ENCODE measurements around the gene UBE2U.

The UBE2U gene

DNA sequence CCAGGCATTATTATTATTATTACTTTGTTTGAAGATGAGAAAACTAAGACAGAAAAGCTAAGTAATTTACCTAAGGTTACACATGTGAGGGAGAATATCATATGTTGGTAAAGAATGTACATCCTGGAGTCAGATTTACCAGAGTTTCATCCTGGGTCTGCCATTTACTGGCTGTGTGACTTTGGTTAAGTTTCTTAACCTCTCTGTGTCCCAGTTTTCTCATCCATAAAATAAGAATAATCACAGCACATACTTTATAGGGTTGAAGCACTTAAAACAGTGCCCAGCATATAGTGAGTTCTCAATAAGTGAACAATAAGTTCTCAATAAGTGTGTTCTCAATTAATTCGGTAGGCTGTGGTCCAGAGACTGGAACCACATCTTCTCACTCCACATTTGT, 32.5 kb downstream of the UBE2U start:
- in situ Hi-C loops (cut with HindIII; ENCODE audit: low sequenced_read_pairs), result loop anchor here (5.0 to 25.0 kb wide), 2 partner anchors 54 to 549 kb away; no protein-coding TSS in a partner anchor

- in situ Hi-C loops (cut with HindIII; ENCODE audit: low sequenced_read_pairs), result loop anchor here (5.0 to 25.0 kb wide), 2 partner anchors 54 to 549 kb away; no protein-coding TSS in a partner anchor
Observed at GRCh38 chr1:64236541-64236954, 33.1 kb downstream of the UBE2U start.

DNA sequence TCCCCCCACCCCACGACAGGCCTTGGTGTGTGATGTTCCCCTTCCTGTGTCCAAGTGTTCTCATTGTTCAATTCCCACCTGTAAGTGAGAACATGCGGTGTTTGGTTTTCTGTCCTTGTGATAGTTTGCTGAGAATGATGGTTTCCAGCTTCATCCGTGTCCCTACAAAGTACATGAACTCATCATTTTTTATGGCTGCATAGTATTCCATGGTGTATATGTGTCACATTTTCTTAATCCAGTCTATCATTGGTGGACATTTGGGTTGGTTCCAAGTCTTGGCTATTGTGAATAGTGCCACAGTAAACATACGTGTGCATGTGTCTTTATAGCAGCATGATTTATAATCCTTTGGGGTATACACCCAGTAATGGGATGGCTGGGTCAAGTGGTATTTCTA, 36.1 kb downstream of the UBE2U start:
- in situ Hi-C loops (cut with HindIII; ENCODE audit: low sequenced_read_pairs), result loop anchor here (5.0 to 25.0 kb wide), 2 partner anchors 57 to 552 kb away; no protein-coding TSS in a partner anchor

GRCh38 chr1:64240206-64240605, 36.8 kb downstream of the UBE2U start:
- in situ Hi-C loops (cut with HindIII; ENCODE audit: low sequenced_read_pairs), result loop anchor here (25.0 kb wide), 1 partner anchor 553 kb away; no protein-coding TSS in a partner anchor

DNA sequence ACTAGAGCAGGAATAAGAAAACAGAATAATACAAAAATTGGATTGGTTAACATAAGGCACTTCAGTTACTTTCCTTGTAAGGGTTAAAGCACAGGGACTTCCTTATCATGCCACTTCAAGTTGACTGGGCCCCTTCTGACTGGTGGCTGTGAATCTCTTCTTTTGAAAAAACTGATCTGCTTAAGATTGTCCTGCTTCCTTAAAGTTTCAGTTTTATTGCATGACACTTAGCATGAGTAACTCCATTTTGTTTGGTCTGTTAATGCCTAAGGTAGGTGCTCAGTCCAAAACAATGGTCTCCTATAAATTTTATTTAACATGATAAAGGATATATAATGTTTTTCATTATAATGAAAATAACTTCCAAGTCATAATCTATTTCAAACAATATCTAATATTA, 37.6 kb downstream of the UBE2U start:
- in situ Hi-C loops (cut with HindIII; ENCODE audit: low sequenced_read_pairs), result loop anchor here (25.0 kb wide), 1 partner anchor 554 kb away; no protein-coding TSS in a partner anchor

- in situ Hi-C loops (cut with HindIII; ENCODE audit: low sequenced_read_pairs), result loop anchor here (25.0 kb wide), 1 partner anchor 556 kb away; no protein-coding TSS in a partner anchor
Observed at GRCh38 chr1:64242895-64243756, 39.7 kb downstream of the UBE2U start.

DNA sequence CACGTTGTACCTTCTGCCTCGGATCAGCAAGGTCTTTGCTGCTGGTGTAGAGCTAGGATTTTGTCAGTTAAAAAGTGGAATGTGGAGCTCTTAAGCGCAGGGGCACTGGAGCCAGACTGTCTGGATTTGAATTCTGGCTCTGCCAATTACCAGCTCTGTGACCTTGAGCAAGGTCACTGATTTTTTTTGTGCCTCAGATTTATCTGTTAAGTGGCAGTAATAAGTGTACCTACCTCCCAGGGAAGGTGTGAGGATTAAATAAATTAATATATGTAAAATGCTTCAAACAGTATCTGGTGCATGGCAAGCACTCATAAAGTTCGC, 40.3 kb downstream of the UBE2U start:
- in situ Hi-C loops (cut with HindIII; ENCODE audit: low sequenced_read_pairs), result loop anchor here (25.0 kb wide), 1 partner anchor 556 kb away; no protein-coding TSS in a partner anchor

DNA sequence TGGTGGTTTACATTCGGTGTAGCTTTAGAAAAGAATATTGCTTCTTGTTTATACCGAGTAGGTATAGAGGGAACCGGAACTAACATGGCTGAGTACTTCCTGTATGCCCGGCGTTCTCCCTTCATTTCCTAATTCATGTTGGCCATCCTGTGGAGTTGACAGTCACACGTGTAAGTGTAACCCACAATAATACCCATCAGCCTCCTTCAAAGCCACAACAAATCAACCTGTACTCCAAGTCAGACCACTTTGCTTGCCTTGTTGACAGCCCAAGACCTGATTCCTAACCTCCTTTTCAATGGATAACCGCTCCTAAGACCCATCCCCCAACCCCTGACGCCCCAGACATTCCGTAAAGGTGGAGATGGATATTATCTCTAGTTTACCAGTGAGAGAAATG, 42.1 kb downstream of the UBE2U start:
- in situ Hi-C loops (cut with HindIII; ENCODE audit: low sequenced_read_pairs), result loop anchor here (25.0 kb wide), 1 partner anchor 558 kb away; no protein-coding TSS in a partner anchor

DNA sequence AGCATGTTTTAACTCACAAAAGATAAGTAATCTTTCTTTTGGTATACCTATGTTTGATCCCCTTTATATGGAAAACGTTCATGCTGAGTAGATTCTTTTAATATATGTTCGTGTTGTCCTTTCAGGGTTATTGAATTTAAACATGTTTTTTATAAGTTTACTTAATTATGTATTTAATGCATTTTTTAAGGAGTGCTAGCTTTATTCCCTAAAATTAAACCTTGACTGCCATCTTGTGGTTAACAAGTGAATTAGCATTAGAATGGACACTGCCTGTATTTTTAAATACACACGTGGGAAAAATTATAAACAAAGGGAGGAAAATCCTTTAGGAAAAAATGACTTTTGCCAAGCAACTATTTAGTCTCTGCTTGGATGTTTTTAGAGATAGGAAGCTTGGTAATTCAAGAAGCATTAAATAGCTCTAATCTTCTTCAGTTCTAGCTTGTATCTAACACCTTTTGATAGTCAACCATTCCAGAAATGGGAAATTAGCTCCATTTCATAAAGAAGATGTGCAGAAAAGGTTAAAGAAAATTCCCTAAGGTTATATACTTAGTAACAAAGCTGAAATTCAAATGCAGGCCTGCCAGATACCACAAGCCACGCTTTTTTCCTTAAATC, 43.0 kb downstream of the UBE2U start:
- in situ Hi-C loops (cut with HindIII; ENCODE audit: low sequenced_read_pairs), result loop anchor here (25.0 kb wide), 1 partner anchor 559 kb away; no protein-coding TSS in a partner anchor

- in situ Hi-C loops (cut with HindIII; ENCODE audit: low sequenced_read_pairs), result loop anchor here (25.0 kb wide), 1 partner anchor 561 kb away; no protein-coding TSS in a partner anchor
Observed at GRCh38 chr1:64248065-64248464, 44.6 kb downstream of the UBE2U start.

DNA sequence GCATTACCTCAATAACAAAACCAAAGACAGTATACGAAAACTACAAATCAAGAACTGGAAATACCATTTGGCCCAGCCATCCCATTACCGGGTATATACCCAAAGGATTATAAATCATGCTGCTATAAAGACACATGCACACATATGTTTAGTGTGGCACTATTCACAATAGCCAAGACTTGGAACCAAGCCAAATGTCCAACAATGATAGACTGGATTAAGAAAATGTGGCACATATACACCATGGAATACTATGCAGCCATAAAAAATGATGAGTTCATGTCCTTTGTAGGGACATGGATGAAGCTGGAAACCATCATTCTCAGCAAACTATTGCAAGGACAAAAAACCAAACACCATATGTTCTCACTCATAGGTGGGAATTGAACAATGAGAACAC, 47.0 kb downstream of the UBE2U start:
- in situ Hi-C loops (cut with HindIII; ENCODE audit: low sequenced_read_pairs), result loop anchor here (25.0 kb wide), 1 partner anchor 562 kb away; no protein-coding TSS in a partner anchor

DNA sequence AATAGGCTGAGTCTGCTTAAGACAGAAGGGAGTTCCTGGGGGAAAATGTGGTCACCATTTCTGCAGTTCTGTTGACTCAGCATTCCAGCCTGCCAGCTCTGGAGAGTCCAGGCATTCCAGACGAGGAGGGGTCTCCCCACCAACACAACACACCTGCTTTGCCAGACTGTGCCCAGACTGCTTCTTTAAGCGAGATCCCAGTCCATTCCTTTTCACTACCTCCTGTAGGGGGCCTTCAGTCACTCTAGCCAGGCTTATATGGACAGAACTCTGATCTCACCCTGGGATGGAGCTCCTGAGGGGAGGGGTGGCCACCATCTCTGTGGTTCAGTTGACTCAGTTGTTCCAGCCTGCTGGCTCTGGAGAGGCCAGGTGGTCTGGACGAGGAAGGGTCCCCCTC, 48.5 kb downstream of the UBE2U start:
- in situ Hi-C loops (cut with HindIII; ENCODE audit: low sequenced_read_pairs), result loop anchor here (25.0 kb wide), 1 partner anchor 560 kb away; no protein-coding TSS in a partner anchor

DNA sequence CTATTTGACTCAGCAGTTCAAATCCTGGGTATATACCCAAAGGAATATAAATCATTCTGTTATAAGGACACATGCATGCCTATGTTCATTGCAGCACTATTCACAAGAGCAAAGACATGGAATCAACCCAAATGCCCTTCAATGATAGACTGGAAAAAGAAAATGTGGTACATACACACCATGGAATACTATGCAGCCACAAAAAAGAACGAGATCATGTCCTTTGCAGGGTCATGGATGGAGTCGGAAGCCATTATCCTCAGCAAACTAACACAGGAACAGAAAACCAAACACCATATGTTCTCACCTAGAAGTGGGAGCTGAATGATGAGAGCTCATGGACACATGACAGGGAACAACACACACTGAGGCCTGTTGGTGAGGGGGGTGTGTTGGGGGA, 53.8 kb downstream of the UBE2U start:
- in situ Hi-C loops (cut with HindIII; ENCODE audit: low sequenced_read_pairs), result loop anchor here (25.0 kb wide), 1 partner anchor 555 kb away; no protein-coding TSS in a partner anchor

GRCh38 chr1:64258444-64258843, 55.0 kb downstream of the UBE2U start:
- in situ Hi-C loops (cut with HindIII; ENCODE audit: low sequenced_read_pairs), result loop anchor here (25.0 kb wide), 1 partner anchor 554 kb away; no protein-coding TSS in a partner anchor

- in situ Hi-C loops (cut with HindIII; ENCODE audit: low sequenced_read_pairs), result loop anchor here (25.0 kb wide), 1 partner anchor 549 kb away; no protein-coding TSS in a partner anchor
Observed at GRCh38 chr1:64263335-64263734, 59.9 kb downstream of the UBE2U start.

DNA sequence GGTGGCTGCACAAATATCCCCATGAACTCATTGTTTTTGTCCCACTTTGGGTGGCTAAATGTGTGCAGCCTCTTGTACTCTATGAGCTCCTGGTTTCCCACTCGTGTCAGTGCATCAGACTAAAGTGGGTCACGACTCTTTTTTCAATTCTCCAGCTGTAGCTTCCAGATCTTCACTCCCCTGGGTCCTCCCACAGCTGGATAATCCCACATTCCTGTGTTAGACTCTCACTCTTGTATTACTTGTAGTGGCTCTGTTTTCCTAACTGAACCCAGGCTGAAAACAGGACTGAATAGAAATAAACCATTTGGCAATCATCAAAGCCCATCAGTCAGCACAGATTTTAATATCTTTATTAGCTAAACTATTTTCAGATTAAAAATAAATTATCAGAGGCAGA, 60.4 kb downstream of the UBE2U start:
- in situ Hi-C loops (cut with HindIII; ENCODE audit: low sequenced_read_pairs), result loop anchor here (25.0 kb wide), 1 partner anchor 548 kb away; no protein-coding TSS in a partner anchor

DNA sequence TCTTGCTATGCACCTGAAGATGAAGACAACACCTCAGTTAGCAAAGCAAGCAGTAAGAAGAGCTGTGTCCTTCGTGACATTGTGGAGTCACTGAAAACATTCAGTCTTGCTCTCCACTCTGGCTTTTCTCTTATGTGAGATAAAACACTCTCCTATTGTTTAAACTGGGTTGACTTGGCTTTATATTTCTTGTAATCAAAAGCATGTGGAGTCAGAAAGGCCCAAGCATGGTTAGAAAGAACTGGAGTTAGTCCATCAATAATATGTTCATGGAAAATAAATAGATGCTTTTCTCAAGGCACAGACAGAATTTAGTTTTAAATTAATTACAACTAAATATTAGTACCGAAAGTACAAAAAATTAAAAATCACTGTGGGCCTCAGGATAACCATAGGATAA, 61.7 kb downstream of the UBE2U start:
- in situ Hi-C loops (cut with HindIII; ENCODE audit: low sequenced_read_pairs), result loop anchor here (25.0 kb wide), 1 partner anchor 547 kb away; no protein-coding TSS in a partner anchor

GRCh38 chr1:64266991-64267390, 63.6 kb downstream of the UBE2U start:
- in situ Hi-C loops (cut with HindIII; ENCODE audit: low sequenced_read_pairs), result loop anchor here (25.0 kb wide), 1 partner anchor 545 kb away; no protein-coding TSS in a partner anchor

GRCh38 chr1:64268653-64269557, 65.5 kb downstream of the UBE2U start:
- in situ Hi-C loops (cut with HindIII; ENCODE audit: low sequenced_read_pairs), result loop anchor here (25.0 kb wide), 1 partner anchor 543 kb away; no protein-coding TSS in a partner anchor

DNA sequence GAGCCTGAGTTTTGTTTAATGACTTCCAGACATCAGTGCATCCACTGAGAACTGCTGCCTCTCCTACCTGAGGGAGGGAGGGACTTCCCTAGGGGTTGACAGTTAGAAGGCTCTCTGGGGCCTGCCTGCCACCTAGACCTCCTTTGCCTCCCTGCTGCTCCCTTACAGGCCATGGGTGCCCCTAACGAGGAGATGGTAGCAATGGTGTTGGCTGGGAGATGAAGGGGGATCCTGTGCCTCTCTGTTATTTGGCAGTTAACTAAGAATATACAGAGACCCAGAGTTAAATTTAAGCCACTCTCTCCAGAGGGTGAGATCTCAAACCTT, 66.1 kb downstream of the UBE2U start:
- in situ Hi-C loops (cut with HindIII; ENCODE audit: low sequenced_read_pairs), result loop anchor here (25.0 kb wide), 1 partner anchor 543 kb away; no protein-coding TSS in a partner anchor
